HG02943 (cell line): ENCODE results near the gene ADAMTS16.
"Not testable (repeated sequence)": the region's sequence is repeated elsewhere in the genome, so short reads cannot be mapped to it uniquely, and the experiment has no call there.

ENCODE experiments used
- ATAC-seq: cut with Tn5 transposase; IDR thresholded peaks from one replicate; pipeline ENCODE4 v1.9.1; 2021; ENCODE audit warnings: mild to moderate bottlenecking, low read depth, moderate library complexity; ENCODE audit not compliant: unreplicated experiment

Gene ADAMTS16, protein sequence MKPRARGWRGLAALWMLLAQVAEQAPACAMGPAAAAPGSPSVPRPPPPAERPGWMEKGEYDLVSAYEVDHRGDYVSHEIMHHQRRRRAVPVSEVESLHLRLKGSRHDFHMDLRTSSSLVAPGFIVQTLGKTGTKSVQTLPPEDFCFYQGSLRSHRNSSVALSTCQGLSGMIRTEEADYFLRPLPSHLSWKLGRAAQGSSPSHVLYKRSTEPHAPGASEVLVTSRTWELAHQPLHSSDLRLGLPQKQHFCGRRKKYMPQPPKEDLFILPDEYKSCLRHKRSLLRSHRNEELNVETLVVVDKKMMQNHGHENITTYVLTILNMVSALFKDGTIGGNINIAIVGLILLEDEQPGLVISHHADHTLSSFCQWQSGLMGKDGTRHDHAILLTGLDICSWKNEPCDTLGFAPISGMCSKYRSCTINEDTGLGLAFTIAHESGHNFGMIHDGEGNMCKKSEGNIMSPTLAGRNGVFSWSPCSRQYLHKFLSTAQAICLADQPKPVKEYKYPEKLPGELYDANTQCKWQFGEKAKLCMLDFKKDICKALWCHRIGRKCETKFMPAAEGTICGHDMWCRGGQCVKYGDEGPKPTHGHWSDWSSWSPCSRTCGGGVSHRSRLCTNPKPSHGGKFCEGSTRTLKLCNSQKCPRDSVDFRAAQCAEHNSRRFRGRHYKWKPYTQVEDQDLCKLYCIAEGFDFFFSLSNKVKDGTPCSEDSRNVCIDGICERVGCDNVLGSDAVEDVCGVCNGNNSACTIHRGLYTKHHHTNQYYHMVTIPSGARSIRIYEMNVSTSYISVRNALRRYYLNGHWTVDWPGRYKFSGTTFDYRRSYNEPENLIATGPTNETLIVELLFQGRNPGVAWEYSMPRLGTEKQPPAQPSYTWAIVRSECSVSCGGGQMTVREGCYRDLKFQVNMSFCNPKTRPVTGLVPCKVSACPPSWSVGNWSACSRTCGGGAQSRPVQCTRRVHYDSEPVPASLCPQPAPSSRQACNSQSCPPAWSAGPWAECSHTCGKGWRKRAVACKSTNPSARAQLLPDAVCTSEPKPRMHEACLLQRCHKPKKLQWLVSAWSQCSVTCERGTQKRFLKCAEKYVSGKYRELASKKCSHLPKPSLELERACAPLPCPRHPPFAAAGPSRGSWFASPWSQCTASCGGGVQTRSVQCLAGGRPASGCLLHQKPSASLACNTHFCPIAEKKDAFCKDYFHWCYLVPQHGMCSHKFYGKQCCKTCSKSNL

DNA sequence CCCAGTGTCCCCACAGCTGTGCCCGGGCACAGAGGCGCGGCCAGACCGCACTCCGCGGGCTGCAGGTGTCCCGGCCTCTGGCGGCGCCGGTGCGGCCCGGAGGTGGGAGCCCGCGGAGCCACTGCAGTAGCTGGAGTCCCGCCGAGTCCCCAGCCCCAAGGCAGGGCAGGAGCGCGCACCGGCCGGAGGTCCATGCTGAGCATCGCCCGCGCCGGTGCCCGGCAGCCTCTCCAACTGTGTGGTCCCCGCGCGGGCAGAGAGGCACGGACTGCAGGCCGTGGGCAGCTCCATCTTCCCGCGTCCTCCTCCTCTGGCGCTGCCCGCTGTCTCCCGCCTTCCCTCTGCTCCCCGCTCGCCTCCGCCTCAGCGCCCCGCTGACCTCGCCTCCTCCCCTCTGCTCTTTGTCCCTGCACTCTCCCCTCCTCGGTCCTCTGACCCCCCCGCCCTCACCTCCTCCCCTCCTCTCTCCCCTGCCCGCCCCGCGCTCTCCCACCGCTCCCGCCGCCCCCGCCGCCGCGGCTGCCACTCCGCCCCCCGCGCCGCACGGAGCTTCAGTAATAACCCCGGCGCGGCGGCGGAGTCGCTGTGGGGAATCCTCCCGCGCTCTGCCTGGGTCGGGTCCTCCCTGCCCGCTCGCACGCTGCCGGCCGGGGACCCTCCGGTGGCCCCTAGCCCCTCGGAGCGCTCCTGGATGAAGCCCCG, at the start of gene ADAMTS16:
Gene ADAMTS16 (plus strand): TSS at position 554 of the 702 bp plus-strand sequence. CDS start 138 bp downstream, at position 692.
- ATAC-seq: no peak

DNA sequence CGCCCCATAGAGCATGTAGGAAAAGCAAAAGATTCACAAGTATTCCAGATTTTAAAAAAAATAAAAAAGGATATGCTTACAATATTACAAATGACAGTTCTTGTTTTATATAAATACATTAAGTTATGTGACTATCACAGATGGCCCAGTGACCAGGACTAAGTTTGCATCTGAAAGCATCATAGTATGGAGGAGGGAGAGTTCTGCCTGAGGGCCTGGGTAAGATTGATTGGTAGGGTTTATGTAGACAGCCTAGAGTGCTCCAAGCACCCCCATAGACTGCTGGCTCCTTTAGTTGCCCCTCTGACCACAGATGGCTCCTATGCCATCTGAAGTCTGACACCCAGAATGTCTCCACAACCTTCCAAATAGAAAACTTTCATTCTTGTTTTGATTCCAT, 48.0 kb upstream of the ADAMTS16 start:
- no peak for ATAC-seq

DNA sequence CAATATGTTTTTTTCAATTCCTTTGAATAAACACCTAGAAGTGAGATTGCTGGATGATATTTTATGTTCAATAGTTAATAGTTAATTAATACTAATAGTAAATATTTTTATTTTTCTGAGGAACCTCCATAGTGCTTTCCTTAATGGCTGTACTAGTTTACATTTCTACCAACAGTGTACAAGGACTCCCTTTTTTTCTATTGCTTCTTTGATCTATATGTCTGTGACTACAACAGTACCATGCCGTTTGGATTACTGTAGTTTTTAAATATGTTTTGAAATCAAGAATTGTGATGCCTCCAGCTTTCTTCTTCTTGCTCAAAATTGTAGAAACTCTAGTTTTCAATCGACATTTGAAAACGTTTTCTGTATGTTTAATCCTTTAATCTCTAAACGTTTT, 39.5 kb upstream of the ADAMTS16 start:
- no peak for ATAC-seq

DNA sequence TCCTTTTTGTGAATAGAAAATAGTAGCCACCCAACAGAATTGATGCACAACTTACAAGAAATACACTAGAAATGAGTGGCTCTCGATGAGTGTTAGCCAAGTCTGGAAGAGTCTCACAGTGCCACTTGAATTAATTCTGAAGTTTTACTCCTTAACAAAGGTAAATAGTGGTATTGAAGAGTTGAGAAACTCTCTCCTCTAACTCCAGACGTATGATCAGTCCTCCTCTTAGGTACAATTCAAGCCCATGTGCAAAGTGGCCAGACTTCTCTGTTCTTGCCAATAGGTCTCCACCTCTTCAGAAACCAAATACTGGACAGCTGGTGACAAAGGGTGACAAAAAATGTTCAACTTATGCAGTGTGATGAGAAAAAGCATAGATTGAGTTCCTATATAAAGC, 38.5 kb upstream of the ADAMTS16 start:
- ATAC-seq: no peak

DNA sequence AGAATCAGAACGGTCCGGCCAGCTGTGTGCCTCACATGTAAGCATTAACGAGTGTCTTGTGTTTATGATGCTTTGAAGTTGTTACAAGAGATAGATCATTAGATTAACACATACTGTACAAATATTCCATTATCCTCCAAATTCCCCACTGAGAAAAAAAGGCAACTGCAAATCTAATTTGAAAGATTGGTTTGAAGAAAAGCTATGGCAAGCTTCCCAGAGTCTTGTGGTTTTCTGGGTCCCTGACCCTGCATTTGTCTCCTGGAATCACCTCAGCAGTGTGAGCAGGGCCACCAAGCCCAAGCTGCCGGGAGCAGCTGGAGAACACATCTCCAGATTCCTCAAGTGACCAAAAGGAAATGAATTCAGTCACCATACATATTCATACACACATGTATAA, 36.9 kb upstream of the ADAMTS16 start:
- ATAC-seq: no peak

DNA sequence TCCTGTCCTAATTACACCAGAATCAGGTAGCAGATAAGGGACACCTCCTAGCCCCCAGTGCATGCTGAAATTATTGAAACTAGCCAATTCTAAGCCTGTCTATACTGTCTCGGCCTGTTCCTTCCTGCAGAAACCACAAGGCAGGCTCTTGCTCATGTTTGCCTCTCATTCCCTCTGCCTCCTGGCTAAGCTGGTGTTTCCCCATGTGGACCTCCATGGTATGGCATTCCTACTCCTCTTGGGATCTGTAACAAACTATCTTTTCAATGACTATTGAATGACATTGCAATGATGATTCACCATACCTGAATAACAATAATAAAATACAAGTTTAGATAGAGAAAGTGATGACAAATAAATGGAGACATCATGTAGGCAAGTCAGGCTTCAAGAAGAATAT, 35.6 kb upstream of the ADAMTS16 start:
- ATAC-seq: no peak

DNA sequence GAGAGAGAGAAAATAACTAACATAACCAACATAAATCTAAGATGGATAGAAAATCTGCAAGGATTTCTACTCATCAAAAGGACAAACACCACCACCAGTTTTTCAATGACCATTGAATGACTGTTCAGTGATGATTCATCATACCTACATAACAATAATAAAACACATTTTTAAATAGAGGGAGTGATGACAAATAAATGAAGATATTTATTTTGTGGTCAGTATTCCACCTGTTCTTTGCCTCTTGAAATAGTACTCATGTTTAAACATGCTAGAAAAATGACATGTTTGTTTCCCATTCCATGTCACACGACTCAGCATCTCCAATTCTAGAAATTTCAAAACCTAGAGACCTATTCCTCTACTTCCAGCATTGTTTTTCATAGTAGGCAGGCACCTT, 34.6 kb upstream of the ADAMTS16 start:
- ATAC-seq: no peak

DNA sequence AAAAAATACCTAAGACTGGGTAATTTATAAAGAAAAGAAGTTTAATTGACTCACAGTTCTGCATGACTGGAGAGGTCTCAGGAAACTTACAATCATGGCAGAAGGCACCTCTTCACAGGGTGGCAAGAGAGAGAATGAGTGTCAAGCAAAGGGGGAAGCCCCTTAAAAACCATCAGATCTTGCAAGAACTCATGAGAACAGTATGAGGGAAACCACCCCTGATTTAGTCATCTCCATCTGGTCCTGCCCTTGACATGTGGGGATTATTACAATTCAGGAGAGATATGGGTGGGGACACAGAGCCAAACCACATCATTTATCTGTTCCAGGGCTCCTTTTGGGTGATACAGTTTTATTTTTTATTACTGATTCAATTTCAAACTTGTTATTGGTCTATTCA, 23.2 kb upstream of the ADAMTS16 start:
- ATAC-seq: no peak

DNA sequence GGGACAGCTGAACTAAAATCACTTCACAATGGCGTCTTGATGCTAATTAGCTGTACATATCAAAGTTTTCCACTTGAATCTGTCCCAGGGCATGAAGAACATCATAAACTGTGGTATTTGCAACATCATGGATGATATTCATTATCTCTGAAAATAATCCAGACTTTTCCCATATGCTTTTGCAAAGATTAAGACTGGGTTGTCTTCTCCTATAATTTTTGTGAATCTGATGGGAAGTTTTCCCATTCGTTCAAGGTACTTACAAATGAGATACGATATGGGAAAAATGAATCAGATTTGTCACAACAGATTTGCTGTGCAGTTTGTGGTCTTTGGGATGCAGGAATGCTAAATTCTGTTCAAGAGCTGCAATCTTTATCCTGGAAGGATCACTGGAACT, 17.4 kb upstream of the ADAMTS16 start:
- ATAC-seq: no peak

DNA sequence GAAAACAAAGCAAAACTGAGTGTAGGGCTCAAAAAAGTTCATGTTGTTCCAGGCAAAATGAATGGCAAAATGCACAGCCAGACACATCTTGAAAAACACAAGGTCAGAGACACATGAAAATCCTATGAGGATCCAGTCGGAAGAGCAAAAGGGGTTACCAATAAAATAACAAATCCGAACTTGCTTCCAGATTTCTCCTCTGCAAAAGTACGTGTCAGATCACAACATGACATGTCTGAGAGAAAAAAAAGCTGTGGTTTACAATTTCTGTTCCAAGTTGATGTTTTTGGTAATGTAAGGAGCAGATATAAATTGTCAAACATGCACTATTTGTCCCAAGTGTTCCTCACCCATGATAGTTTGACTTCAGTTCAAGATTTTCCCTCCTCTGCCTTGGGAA, 15.9 kb upstream of the ADAMTS16 start:
- no peak for ATAC-seq

DNA sequence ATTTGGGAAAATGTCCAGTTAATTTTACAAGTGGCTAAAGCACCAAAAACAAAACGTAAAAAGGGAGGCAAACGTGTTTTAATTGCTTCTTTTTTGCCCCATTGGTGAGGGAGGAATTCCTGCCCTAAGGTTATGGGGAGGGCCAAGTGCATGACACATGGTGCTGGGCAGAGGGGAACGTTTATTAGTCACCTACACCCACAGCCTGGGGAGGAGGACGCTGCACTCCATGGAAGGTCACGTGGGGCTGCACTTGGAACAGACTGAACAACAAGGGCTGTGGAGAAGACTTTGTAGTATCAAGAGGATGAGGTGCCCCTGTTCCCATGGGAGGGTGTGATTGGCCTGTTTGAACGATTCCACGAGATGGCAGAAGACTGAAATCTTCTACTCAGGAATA, 13.7 kb upstream of the ADAMTS16 start:
- no peak for ATAC-seq

DNA sequence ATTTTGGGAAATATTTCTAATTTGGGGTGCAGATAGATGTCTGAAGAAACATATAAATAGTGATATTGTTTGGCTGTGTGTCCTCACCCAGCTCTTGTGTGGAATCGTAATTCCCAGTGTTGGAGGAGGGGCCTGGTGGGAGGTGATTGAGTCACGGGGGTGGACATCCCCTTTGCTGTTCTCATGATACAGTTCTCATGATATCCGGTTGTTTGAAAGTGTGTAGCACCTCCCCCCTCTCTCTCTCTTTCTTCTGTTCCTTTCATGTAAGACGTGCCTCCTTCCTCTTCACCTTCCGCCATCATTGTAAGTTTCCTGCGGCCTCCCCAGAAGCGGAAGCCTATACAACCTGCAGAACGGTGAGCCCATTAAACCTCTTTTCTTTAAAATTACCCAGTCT, 11.4 kb upstream of the ADAMTS16 start:
- no peak for ATAC-seq

DNA sequence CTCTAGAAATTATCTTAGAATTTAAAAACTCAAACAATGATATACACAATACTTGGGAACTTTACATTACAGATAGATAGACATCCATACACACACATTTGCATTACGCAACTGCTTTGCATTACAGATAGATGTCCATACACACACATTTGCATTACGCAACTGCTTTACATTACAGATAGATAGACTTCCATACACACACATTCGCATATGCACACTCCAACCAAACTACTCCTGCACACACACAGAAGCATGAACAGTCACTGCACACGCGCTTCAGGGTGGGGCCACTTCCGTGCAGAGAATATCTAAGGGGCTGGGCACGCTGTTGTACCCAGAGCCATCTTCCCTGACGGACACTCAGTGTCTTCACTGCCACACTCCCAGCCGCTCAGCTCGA, 7.9 kb upstream of the ADAMTS16 start:
- ATAC-seq: no peak

DNA sequence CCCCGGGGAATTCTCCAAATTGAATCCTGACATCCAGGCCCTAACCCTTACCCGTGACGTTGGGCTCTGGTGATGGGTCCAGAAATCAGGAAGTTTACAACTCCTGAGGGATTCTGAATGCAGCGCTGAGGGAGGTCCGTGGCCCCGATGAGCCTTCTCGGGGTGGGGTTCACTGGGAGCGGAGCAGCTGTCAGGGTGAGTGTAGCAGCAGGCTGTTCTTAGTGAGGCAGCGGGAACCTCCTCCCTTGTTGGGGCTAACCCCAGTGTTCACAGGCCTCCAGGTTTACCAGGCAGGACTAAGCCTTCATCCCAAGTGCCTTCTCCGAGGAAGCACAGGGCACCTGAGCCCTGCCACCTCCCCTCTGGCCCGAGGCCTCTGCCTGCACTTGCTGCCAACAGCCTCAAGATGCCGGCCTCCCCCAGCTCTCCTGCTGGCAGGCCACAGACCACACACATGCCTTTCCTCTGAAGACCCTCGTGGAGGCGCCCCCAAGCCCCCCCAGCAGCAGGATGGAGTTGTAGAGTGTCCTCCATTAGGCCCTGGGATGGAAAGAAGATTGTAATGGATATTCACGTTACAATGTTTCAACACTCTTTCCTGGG, 7.3 kb upstream of the ADAMTS16 start:
- no peak for ATAC-seq

DNA sequence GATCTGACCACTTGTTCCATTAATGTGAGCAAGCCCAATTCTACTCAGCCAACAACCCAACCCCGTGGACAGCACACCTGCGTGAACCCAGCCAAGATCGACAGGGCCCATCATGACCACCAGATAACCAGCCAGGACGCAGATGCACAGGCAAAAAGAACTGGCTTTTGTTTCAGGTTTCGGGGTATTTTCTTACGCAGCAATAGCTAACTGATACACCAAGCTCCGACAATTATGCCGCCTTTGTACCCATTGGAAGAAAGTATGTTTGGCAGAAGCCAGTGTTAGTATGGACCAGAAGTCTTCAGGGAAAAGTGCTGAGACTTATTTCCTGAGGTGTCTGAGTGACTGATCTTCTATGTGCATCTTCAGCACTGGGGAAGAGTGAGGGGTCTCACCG, 6.0 kb upstream of the ADAMTS16 start:
- no peak for ATAC-seq

DNA sequence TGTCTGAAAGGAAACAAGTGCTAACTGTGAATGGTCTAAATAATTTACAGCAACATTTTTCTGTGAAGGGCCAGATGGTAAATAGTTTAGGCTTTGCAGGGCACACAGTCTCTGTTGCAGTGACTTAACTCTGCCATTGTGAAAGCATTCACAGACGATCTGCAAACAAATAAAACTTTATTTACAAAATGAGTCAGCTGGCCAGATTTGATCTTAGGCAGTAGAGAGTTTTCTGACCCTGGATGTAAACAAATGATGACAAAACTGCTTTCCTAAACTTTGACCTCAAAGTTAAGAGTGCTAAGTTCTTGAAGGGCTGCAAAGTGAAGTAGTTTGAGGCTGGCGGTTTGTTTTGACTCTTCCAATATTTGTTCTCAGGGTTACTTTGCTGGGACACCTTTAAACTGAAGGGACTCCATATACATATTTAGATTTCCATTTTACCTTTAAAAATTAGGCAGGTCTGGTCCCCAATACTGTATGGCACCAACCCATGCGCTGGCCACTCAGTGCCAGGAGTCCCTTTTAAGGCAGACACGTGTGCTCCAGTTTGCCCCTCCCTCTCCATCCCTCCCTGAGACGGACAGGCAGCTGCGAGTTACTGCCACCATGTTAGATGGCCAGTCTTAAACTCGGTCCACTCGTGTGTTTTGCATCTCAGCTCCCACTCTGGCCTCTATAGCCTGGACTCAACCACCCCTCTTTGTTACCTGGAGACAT, 4.0 kb upstream of the ADAMTS16 start:
- ATAC-seq: no peak

DNA sequence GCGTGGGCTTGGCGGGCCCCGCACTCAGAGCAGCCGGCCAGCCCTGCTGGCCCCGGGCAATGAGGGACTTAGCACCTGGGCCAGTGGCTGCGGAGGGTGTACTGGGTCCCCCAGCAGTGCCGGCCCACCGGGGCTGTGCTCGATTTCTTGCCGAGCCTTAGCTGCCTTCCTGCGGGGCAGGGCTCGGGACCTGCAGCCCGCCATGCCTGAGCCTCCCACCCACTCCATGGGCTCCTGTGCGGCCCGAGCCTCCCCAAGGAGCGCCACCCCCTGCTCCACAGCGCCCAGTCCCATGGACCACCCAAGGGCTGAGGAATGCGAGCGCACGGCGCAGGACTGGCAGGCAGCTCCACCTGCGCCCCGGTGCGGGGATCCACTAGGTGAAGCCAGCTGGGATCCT, 2.3 kb upstream of the ADAMTS16 start:
- ATAC-seq: not testable (repeated sequence)

DNA sequence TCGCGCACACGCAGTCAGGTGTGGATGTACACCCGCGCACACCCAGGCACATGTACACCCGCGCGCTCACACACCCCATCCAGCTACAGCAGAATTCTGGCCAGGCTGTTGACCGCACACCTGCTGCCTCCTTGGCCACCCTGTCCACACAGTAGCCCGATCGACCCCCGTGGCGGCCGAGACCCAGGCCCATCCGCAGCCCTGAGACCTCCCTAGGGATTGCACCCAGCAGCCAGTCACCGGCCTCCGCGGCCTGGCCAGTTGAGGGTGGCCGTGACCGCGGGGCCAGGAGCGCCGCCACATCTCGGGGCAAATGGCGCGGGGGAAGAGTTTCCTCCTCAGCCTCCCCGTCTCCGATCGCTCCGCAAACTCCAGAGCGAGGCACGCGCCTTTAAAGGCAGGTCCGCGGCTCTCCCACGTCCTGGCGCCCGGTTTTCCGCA, 774 bp upstream of the ADAMTS16 start:
- no peak for ATAC-seq
